CD4-positive, CD25-positive, alpha-beta regulatory T cell (primary cell): ENCODE measurements around the gene RBM47. TPM values are rescaled to one million over a fixed set of nuclear protein-coding genes. Genes with fewer than 3 reads are reported as not detected.
"Not testable (repeated sequence)": the region's sequence is repeated elsewhere in the genome, so short reads cannot be mapped to it uniquely, and the experiment has no call there.

Experiments used
- ATAC-seq, 2 donors: fragments of 150-1000 bp; cut with Tn5 transposase; one replicate each; pipeline ENCODE4 v1.10.0; 2021; ENCODE audit warnings: low read depth in 2 of 2, moderate number of reproducible peaks in 2 of 2, moderate library complexity in 1 of 2
- DNase-seq, 3 donors: peaks; one replicate each; pipeline versions ENCODE4 v3.0.0 to v3.0.0-alpha.2; 2012 to 2022; ENCODE audit warnings: mixed read lengths in 1 of 3
- H3K27ac ChIP-seq: one replicate; pipeline ENCODE4 v1.7.0; 2013; ENCODE audit warnings: mild to moderate bottlenecking, low read length; ENCODE audit not compliant: insufficient read depth, poor library complexity, severe bottlenecking
- H3K27me3 ChIP-seq: one replicate; pipeline ENCODE4 v1.7.0; 2013; ENCODE audit warnings: low read length; ENCODE audit not compliant: control insufficient read depth, insufficient read depth
- H3K36me3 ChIP-seq: one replicate; pipeline ENCODE4 v1.7.0; 2013; ENCODE audit warnings: mild to moderate bottlenecking, low read length, moderate library complexity; ENCODE audit not compliant: control insufficient read depth, insufficient read depth
- H3K4me1 ChIP-seq: 2 replicates; pipeline ENCODE4 v1.7.0; 2013; ENCODE audit warnings: mild to moderate bottlenecking, low read length; ENCODE audit not compliant: insufficient read depth, control insufficient read depth, poor library complexity, severe bottlenecking
- H3K4me3 ChIP-seq: one replicate; pipeline ENCODE4 v1.7.0; 2013; ENCODE audit warnings: low read depth, mild to moderate bottlenecking, low read length, moderate library complexity
- H3K9me3 ChIP-seq, 2 experiments: 1 replicate in 1 of 2; 2 replicates in 1 of 2; pipeline ENCODE4 v1.7.0; 2013; ENCODE audit warnings: low read length in 2 of 2, mild to moderate bottlenecking in 1 of 2, moderate library complexity in 1 of 2; ENCODE audit not compliant: control insufficient read depth in 2 of 2
- H3K27ac Mint-ChIP-seq, 3 donors: one replicate each; pipeline ENCODE4 v1.8.0; 2020 to 2022; ENCODE audit warnings: mild to moderate bottlenecking in 3 of 3, mixed read lengths in 3 of 3, moderate library complexity in 2 of 3
- H3K27me3 Mint-ChIP-seq: one replicate; pipeline ENCODE4 v1.8.0; 2022; ENCODE audit warnings: mild to moderate bottlenecking, mixed read lengths
- H3K36me3 Mint-ChIP-seq: one replicate; pipeline ENCODE4 v1.8.0; 2020; ENCODE audit warnings: mixed read lengths
- H3K4me1 Mint-ChIP-seq, 4 donors: one replicate each; pipeline ENCODE4 v1.8.0; 2020 to 2022; ENCODE audit warnings: mixed read lengths in 4 of 4, mild to moderate bottlenecking in 1 of 4
- H3K4me3 Mint-ChIP-seq, 4 donors: one replicate each; pipeline ENCODE4 v1.8.0; 2020 to 2022; ENCODE audit warnings: mild to moderate bottlenecking in 4 of 4, mixed read lengths in 4 of 4, moderate library complexity in 3 of 4
- H3K9me3 Mint-ChIP-seq, 7 donors: one replicate each; pipeline ENCODE4 v1.8.0; 2020 to 2022; ENCODE audit warnings: mixed read lengths in 7 of 7, mild to moderate bottlenecking in 3 of 7, moderate library complexity in 2 of 7
- polyA plus RNA-seq, 4 donors: library from polyadenylated mRNA; unstranded; fragments of 300-500 nt; fragmentation: Illumina TruSeq; gene quantifications; one replicate each; pipeline ENCODE4 v1.2.3, GENCODE V29; 2021
- total RNA-seq: library from RNA; stranded (reverse); gene quantifications from one replicate; pipeline ENCODE4 v1.2.3, GENCODE V29; 2022

Gene RBM47
- total and polyA plus RNA-seq, 5 donors from 2014 or later = 0.07 to 1.5 (median 0.15) TPM; not detected in 1

DNA sequence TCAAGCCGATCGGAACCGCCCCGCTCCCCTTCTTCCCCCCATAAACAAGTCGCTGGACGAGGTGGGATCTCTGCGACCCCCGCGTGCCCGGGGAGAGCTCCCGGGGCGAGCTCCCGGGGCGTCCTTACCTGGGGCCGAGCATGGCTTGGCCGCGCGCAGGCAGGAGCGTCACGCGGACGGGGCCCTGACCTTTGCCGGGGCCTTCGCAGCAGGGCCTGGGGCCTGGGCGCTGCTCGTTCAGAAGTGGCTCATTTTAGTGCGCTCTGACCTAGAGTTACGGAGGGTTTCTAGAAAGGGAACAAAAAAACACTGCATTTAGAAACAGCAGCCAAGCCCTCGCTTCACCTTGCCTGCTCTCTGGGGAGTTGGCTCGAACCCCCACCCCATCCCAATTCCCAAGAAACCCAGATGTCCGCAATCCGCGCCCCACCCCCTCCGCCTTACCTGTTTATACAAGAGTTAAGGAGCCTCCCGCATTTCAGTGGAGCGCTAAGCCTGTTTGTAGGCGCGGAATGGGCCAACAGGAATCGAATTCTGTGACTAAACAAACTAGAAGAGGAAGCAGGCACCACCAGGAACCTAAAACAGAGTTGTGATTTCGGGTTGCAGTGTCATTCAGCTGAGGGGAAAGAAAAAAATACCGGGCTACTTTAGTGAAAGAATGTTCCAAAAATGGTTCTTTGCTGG is 814 bp upstream of the RBM47 start:
- peak overlapping the region in 1 of 3 donors; percentile 71 for H3K27ac Mint-ChIP-seq
- peak overlapping the region in 3 of 4 donors; percentile 7 to 85 (median 84) for H3K4me3 Mint-ChIP-seq
- peaks cover 52% of the 10 kb centered on the region for H3K27me3 Mint-ChIP-seq
- no peaks in the 10 kb centered on the region for H3K36me3 Mint-ChIP-seq
- Histone ChIP-seq H3K36me3 (no peaks in the 10 kb centered on the region), H3K9me3 (no peaks in the 10 kb centered on the region), H3K27ac (no peak overlapping the region), H3K27me3 (peaks cover 23% of the 10 kb centered on the region), H3K4me1 (peaks cover 12% of the 10 kb centered on the region), H3K4me3 (no peak overlapping the region)
- DNase-seq (no peak), ATAC-seq (no peak)
- H3K4me1 Mint-ChIP-seq = peaks cover 0 to 13% (median 11%) of the 10 kb centered on the region in 4 donors
- peaks cover 0 to 2% (median 0%) of the 10 kb centered on the region in 7 donors for H3K9me3 Mint-ChIP-seq

GRCh38 chr4:40628888-40629287 is 776 bp downstream of the RBM47 start:
- no peaks in the 10 kb centered on the region for H3K36me3 ChIP-seq
- DNase-seq (no peak), ATAC-seq (no peak)
- Mint-ChIP-seq H3K4me3 (peak overlapping the region; percentile 13 to 85 (median 80)), H3K27ac (no peak overlapping the region), H3K4me1 (peaks cover 0 to 13% (median 11%) of the 10 kb centered on the region in 4 donors), H3K27me3 (peaks cover 58% of the 10 kb centered on the region), H3K36me3 (no peaks in the 10 kb centered on the region), H3K9me3 (peaks cover 0 to 2% (median 0%) of the 10 kb centered on the region in 7 donors)
- H3K27ac ChIP-seq = no peak overlapping the region
- H3K4me3 ChIP-seq = peak overlapping the region; percentile 39
- H3K4me1 ChIP-seq = peaks cover 12% of the 10 kb centered on the region
- H3K27me3 ChIP-seq = peaks cover 25% of the 10 kb centered on the region
- H3K9me3 ChIP-seq = no peaks in the 10 kb centered on the region

DNA sequence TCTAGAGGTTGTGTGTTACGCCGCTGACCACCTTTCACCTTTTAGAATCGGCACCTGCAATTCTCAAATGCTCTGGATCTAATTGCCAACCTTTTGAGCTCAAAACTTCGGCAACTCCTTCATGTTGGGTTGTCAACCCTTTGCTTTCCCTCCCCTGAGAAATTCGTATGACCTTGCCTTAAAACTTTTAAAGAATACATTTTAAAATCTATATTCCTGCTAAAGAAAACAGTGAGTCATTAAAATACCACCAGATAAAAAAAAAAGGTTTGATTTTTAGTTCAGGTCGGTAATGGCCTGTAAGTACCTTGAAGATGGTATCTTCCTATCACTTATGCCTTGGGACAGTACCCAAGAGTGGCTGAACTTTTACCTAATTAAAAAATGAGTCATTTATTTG is 1.3 kb downstream of the RBM47 start:
- not testable (repeated sequence) for H3K27ac Mint-ChIP-seq, H3K9me3 ChIP-seq, ATAC-seq, H3K27ac ChIP-seq, H3K36me3 Mint-ChIP-seq, DNase-seq, H3K36me3 ChIP-seq, H3K4me3 Mint-ChIP-seq, H3K9me3 Mint-ChIP-seq, H3K4me3 ChIP-seq
- peaks cover 25% of the 10 kb centered on the region for H3K27me3 ChIP-seq
- Mint-ChIP-seq H3K27me3 (peaks cover 58% of the 10 kb centered on the region), H3K4me1 (peaks cover 0 to 13% (median 11%) of the 10 kb centered on the region in 4 donors)
- peaks cover 12% of the 10 kb centered on the region for H3K4me1 ChIP-seq

DNA sequence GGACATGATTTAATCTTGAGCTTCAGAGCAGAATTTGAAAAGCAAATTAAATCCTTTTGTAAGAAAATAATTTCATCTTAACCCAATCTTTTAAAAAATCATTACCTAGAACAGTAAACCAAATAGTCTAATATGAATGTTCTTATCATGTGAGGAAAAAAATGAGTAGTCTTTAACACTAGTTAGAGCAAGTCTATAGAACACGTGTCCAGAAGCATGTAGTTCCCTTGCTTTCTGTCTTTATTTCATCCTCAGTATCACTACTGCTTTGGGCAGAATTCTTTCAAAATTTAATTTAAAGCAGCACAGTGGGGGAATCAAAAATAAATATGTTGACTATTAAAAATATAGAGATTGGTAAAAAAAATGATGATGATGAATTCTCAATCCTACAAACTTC is 2.1 kb downstream of the RBM47 start:
- H3K36me3 ChIP-seq = no peaks in the 10 kb centered on the region
- H3K9me3 Mint-ChIP-seq = peaks cover 0 to 2% (median 0%) of the 10 kb centered on the region in 7 donors
- no peak overlapping the region for H3K4me3 ChIP-seq
- peaks cover 25% of the 10 kb centered on the region for H3K27me3 ChIP-seq
- no peaks in the 10 kb centered on the region for H3K9me3 ChIP-seq
- no peak for DNase-seq
- peaks cover 12% of the 10 kb centered on the region for H3K4me1 ChIP-seq
- H3K36me3 Mint-ChIP-seq = no peaks in the 10 kb centered on the region
- peaks cover 0 to 13% (median 11%) of the 10 kb centered on the region in 4 donors for H3K4me1 Mint-ChIP-seq
- peaks cover 58% of the 10 kb centered on the region for H3K27me3 Mint-ChIP-seq
- H3K27ac Mint-ChIP-seq = no peak overlapping the region
- no peak overlapping the region for H3K27ac ChIP-seq
- no peak overlapping the region for H3K4me3 Mint-ChIP-seq
- ATAC-seq = no peak

GRCh38 chr4:40626183-40626990 is 3.3 kb downstream of the RBM47 start:
- Mint-ChIP-seq H3K4me1 (peaks cover 0 to 13% (median 11%) of the 10 kb centered on the region in 4 donors), H3K27ac (no peak overlapping the region), H3K36me3 (no peaks in the 10 kb centered on the region), H3K9me3 (peaks cover 0 to 2% (median 0%) of the 10 kb centered on the region in 7 donors), H3K27me3 (peaks cover 64% of the 10 kb centered on the region), H3K4me3 (no peak overlapping the region)
- no peaks in the 10 kb centered on the region for H3K36me3 ChIP-seq
- no peak overlapping the region for H3K27ac ChIP-seq
- peaks cover 12% of the 10 kb centered on the region for H3K4me1 ChIP-seq
- H3K9me3 ChIP-seq = no peaks in the 10 kb centered on the region
- H3K4me3 ChIP-seq = no peak overlapping the region
- no peak for ATAC-seq
- H3K27me3 ChIP-seq = peaks cover 25% of the 10 kb centered on the region
- DNase-seq = no peak

DNA sequence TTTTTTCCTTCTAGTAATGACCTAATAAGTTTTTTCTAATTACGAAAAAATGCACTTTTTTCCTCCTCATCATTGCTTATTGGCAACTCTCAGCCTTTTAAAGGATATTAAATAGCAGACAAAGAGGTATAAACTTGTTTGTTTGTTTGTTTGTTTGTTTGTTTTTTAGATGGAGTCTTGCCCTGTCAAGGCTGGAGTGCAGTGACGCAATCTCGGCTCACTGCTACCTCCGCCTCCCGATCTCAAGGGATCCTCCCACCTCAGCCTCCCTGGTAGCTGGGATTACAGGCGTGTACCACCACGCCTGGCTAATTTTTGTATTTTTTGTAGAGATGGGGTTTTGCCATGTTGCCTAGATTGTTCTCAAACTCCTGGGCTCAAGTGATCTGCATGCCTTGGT is 6.0 kb downstream of the RBM47 start:
- H3K4me3 Mint-ChIP-seq = no peak overlapping the region
- DNase-seq = no peak
- Histone ChIP-seq H3K27ac (no peak overlapping the region), H3K9me3 (no peaks in the 10 kb centered on the region), H3K4me1 (no peaks in the 10 kb centered on the region), H3K36me3 (no peaks in the 10 kb centered on the region), H3K27me3 (peaks cover 20% of the 10 kb centered on the region), H3K4me3 (no peak overlapping the region)
- ATAC-seq = no peak
- peaks cover 61% of the 10 kb centered on the region for H3K27me3 Mint-ChIP-seq
- H3K27ac Mint-ChIP-seq = no peak overlapping the region
- peaks cover 0 to 8% (median under 1%) of the 10 kb centered on the region in 4 donors for H3K4me1 Mint-ChIP-seq
- peaks cover 0 to 2% (median 0%) of the 10 kb centered on the region in 7 donors for H3K9me3 Mint-ChIP-seq
- H3K36me3 Mint-ChIP-seq = no peaks in the 10 kb centered on the region

- Mint-ChIP-seq H3K27ac (no peak overlapping the region), H3K9me3 (peaks cover 0 to 2% (median 0%) of the 10 kb centered on the region in 7 donors), H3K4me1 (peaks cover 0 to 3% (median 0%) of the 10 kb centered on the region in 4 donors), H3K36me3 (no peaks in the 10 kb centered on the region), H3K4me3 (no peak overlapping the region), H3K27me3 (peaks cover 55% of the 10 kb centered on the region)
- no peaks in the 10 kb centered on the region for H3K9me3 ChIP-seq
- H3K27me3 ChIP-seq = peaks cover 13% of the 10 kb centered on the region
- ATAC-seq (no peak), DNase-seq (no peak)
- H3K4me1 ChIP-seq = no peaks in the 10 kb centered on the region
- H3K4me3 ChIP-seq = no peak overlapping the region
- H3K36me3 ChIP-seq = no peaks in the 10 kb centered on the region
- H3K27ac ChIP-seq = no peak overlapping the region
Measured at GRCh38 chr4:40622913-40623312, 6.8 kb downstream of the RBM47 start.
